Cerebellar nuclear complex (tissue), 1 donor: Measurements from ENCODE around the gene HLX.

Source experiments
- DNase-seq, 2 experiments: peaks; one replicate each; lab custom pipeline; 2025; lab: John Stamatoyannopoulos, UW

Gene HLX

DNA sequence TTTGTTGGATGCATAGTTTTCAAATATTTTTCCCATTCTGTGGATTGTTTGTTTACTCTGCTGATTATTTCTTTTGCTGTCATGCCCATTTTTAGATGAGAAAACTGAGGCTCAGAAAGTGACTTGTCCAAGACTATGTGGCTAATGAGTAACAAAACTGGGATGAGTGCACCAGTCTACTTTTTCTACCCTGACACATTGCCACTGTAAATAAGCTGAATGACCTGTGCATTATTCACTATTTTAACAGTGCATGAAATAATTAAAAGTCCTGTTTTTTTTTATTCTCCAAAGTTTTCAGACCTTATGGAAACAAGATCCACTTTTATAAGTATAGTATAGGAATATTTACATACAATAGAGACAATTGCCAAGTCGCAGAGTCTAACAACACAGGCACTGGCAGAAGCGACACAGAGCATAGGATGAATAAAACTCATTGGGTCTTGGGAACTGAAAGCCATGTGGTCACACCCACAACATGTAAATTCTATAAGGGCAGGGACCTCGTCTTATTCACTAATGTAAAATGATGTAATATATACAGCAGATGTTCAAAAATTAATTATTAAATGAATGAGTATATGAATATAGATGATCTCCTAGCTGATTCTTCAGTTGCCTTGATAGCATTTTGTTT lies 45.2 kb downstream of the HLX start:
- DNase-seq: no peak

GRCh38 chr1:220925707-220926106 lies 46.5 kb downstream of the HLX start:
- no peak for DNase-seq

DNA sequence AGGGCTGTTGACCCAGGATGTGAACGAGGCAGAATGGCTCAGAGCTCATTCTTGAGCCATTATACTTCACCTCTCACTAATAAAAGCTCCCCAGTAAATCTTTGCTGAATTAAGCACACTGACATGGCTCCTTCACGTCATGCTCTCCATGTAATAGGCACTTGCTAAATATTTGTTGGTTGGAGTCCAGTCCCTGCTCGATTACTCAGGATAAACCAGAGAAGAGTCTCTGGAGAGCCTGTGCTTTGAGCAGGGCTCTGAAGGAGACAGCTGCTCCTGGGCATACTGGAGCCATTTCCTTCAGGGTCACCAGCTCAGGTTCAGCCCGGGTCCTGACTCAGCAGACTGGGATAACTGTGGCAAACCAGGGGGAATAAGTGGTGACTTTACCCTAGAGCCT lies 46.9 kb downstream of the HLX start:
- DNase-seq: no peak

GRCh38 chr1:220927442-220927841 lies 48.2 kb downstream of the HLX start:
- DNase-seq: no peak

DNA sequence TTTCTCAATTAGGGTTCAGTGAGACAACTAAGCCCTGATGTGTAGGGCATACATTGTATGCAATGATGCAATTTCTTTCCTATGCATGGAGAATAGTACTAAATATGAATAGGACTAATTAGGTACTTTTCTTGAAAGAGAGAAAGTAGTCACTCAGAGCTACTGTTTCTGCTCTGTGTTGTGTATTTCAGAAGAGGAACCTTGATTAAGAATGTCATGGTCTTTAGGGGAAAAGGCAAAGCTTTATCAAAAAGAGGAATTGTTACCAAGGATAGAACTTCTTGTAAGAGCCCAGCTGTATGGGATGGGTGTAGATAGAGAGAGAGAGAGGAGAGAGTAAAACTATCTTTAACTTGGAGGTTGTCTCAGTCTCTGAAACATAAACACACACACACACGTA lies 49.1 kb downstream of the HLX start:
- DNase-seq: no peak

DNA sequence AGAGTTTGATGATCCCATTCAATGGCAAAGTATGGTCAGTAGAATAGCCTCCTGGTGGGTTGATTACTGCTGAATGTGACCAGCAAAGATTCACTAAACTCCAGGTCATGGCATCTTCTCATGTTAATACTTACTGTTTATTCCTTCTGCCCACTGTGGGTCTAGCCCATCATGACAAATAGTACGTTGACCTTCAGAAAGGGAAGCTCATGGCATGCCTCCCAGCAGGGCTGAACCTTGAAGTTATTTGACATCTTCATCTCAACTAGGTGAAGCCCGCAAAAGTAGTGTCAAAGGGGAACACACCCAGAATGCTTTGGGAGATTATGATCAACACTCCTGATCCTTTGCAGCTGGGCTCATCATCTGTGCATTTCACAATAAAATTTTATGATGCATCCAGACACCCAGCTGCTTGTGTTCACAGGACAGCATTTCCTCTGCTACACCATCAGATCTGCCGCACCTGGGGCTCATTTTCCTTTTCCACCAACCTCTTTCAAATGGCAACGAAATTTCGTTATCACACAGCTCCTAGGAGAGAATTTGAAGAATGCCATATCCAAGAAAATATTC lies 49.6 kb downstream of the HLX start:
- DNase-seq: no peak

DNA sequence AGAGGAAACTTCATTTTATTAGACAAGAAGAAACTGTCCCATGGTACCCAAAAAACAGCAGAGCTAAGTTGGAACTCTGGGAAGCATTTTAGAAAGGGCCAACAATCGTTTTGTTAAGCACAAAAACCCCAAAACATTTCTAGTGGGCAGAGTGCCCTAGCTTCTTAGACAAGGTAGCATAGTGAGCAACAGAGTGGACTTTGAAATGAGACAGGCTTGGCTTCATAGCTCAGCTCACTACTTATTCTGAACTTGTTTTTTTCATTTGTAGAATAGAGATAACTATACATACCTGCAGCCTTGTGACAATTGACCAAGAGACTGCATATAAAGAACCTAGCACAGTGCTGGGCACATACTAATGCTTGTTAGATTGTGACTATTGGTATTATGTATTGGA lies 50.1 kb downstream of the HLX start:
- DNase-seq: no peak
